Neural progenitor cell (in vitro differentiated cells): ENCODE results near the gene BRINP2.

Experiments used
- EZH2 ChIP-seq: fragments of 200-600 bp; sonication (generic); IDR thresholded peaks from 2 replicates; pipeline ENCODE4 v1.6.1; 2017; ENCODE audit warnings: antibody characterized with exemption, mild to moderate bottlenecking, moderate library complexity
- TF ChIP-seq, protein P1 (sequence below): fragments of 200-600 bp; sonication (generic); IDR thresholded peaks from 2 replicates; pipeline ENCODE4 v1.5.1; 2017; ENCODE audit warnings: antibody characterized with exemption, mild to moderate bottlenecking

DNA sequence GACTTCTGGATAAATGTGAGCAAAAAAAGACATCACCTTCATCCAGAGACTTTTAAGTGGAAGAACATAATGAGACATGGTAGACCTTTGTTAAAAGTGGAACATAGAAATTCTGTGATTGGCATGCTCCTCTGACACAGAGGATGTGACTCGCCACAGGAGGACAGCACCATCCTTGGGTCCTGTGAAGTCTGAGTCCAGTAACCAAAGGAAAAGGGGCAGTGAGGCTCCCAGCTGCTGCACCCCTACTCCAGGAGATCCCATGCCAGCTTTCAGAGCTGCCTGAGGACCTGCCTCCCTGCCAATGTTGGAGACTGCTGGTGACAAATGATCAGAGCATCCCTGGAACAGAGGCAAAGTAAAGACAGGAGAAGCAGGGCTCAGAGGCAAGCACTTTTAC, 136.2 kb downstream of the BRINP2 start:
- TF ChIP-seq, protein P1, sequence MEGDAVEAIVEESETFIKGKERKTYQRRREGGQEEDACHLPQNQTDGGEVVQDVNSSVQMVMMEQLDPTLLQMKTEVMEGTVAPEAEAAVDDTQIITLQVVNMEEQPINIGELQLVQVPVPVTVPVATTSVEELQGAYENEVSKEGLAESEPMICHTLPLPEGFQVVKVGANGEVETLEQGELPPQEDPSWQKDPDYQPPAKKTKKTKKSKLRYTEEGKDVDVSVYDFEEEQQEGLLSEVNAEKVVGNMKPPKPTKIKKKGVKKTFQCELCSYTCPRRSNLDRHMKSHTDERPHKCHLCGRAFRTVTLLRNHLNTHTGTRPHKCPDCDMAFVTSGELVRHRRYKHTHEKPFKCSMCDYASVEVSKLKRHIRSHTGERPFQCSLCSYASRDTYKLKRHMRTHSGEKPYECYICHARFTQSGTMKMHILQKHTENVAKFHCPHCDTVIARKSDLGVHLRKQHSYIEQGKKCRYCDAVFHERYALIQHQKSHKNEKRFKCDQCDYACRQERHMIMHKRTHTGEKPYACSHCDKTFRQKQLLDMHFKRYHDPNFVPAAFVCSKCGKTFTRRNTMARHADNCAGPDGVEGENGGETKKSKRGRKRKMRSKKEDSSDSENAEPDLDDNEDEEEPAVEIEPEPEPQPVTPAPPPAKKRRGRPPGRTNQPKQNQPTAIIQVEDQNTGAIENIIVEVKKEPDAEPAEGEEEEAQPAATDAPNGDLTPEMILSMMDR = no peak
- no peak for TF ChIP-seq EZH2
